ENCODE results near the gene PTPN2. TPM values are rescaled to one million over a fixed set of nuclear protein-coding genes. Genes with fewer than 3 reads are reported as not detected.

The PTPN2 gene
- total and polyA plus RNA-seq, 2 of the 4 experiments (the other 2 are of a cell fraction) = 13.2 to 30.6 TPM

DNA sequence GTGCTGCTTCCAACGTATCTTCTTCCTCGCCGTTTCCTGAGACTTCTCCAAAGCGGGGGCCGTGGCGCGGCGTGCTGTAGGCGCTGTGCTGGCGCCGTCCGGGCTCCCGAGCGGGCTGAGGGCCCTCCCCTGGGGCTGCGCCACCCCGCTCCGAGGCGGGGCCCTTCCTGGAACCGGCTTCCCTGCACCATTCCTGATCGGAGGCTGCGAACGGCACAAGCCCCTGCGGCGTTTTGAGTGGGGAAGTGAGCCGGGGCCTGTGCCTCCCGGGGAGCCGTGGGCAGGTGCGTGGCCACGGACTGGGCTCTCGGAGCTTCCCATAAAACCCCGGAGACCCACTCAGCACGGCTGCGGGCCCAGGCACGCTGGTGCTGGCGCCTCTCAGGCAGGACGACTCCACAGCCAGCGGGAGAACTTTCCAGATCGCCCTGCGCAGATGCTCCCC lies 106.5 kb downstream of the PTPN2 start:
- H3K36me3 ChIP-seq (ENCODE audit: control insufficient read depth, insufficient read depth, low read length) = no peaks in the 10 kb centered on the region
- H3K9ac ChIP-seq (ENCODE audit: low read depth, low read length) = no peak overlapping the region
- no peak overlapping the region for H2BK20ac ChIP-seq (ENCODE audit: low read depth, low read length)
- H2AFZ ChIP-seq (replicated peaks; ENCODE audit: low read length, poor library complexity) = no peak overlapping the region
- H4K5ac ChIP-seq (ENCODE audit: low read depth, low read length) = no peak overlapping the region
- no peak overlapping the region for H2BK5ac ChIP-seq (ENCODE audit: low read depth, low read length, poor library complexity, severe bottlenecking)
- H3K23ac ChIP-seq (ENCODE audit: low read depth, low read length) = no peak overlapping the region
- no peak overlapping the region for H3K18ac ChIP-seq (ENCODE audit: low read depth, low read length)
- H3K9me1 ChIP-seq (ENCODE audit: insufficient read depth, low read length) = no peaks in the 10 kb centered on the region
- no peak overlapping the region for H3K27ac ChIP-seq (ENCODE audit: insufficient read depth, low read length)
- no peaks in the 10 kb centered on the region for H3K9me3 ChIP-seq (ENCODE audit: control insufficient read depth, insufficient read depth, low read length)
- POLR2A ChIA-PET (ENCODE audit: unreplicated experiment) = no interaction called here
- intact Hi-C loops (cut with micrococcal nuclease) (no loop called here), in situ Hi-C loops (cut with MboI; ENCODE audit: low sequenced_read_pairs) (no loop called here), dilution Hi-C loops (cut with HindIII; ENCODE audit: low sequenced_read_pairs, unreplicated experiment) (loop anchor here (25.0 kb wide), 1 partner anchor 340 kb away; no protein-coding TSS in a partner anchor)
- no peaks in the 10 kb centered on the region for H3K4me1 ChIP-seq (ENCODE audit: control insufficient read depth, insufficient read depth, low read length)
- H4K20me1 ChIP-seq (ENCODE audit: insufficient read depth, low read length) = no peaks in the 10 kb centered on the region
- no peak for DNase-seq
- no peak overlapping the region for H2BK120ac ChIP-seq (ENCODE audit: low read depth, low read length)
- no peak overlapping the region for H4K91ac ChIP-seq (ENCODE audit: insufficient read depth, low read depth, low read length)
- WGBS, 2 experiments (ENCODE audit: extremely low coverage in 2 of 2, insufficient read length in 1 of 2) = 83% methylated on average over 26 of the region's 39 CpGs; no CpG with 5 or more reads in 1 of the 2 experiments
- TF ChIP-seq RCOR1 (IDR thresholded peaks at IDR 0.05; ENCODE audit: insufficient replicate concordance, low read length) = no peak
- TF ChIP-seq, protein P1, sequence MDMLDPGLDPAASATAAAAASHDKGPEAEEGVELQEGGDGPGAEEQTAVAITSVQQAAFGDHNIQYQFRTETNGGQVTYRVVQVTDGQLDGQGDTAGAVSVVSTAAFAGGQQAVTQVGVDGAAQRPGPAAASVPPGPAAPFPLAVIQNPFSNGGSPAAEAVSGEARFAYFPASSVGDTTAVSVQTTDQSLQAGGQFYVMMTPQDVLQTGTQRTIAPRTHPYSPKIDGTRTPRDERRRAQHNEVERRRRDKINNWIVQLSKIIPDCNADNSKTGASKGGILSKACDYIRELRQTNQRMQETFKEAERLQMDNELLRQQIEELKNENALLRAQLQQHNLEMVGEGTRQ (IDR thresholded peaks at IDR 0.05; ENCODE audit: low read depth, low read length) = no peak
- CTCF ChIA-PET = no interaction called here
- H3K14ac ChIP-seq (replicated peaks; ENCODE audit: low read depth, low read length) = no peak overlapping the region
- no peak overlapping the region for H3K4me3 ChIP-seq (ENCODE audit: insufficient read depth, low read depth, low read length)
- no peaks in the 10 kb centered on the region for H3K79me1 ChIP-seq (ENCODE audit: low read depth in 1 of 2, low read length in 2 of 2)
- no peak overlapping the region for H3K4me2 ChIP-seq (ENCODE audit: low read depth, low read length)
- no peaks in the 10 kb centered on the region for H3K27me3 ChIP-seq (ENCODE audit: control insufficient read depth, insufficient read depth, low read length)
- ATAC-seq (ENCODE audit: low read depth) = no peak
- no peak overlapping the region for H3K4ac ChIP-seq (ENCODE audit: low read depth, low read length)
- no peak overlapping the region for H2AK5ac ChIP-seq (ENCODE audit: low read depth, low read length)
- H2BK15ac ChIP-seq (ENCODE audit: low read depth, low read length) = no peak overlapping the region
- no peak overlapping the region for H3K56ac ChIP-seq (ENCODE audit: extremely low read depth, insufficient read depth, low read length)
- no TSS peak for BruUV-seq (replicated peaks)
- H4K8ac ChIP-seq (ENCODE audit: low read depth in 2 of 2, low read length in 2 of 2) = no peak overlapping the region
- no peak overlapping the region for H2AK9ac ChIP-seq (replicated peaks; ENCODE audit: low read depth, low read length, poor library complexity)
